Activated gamma-delta T cell (primary cell): ENCODE data around the gene GTF2E1.

Experiments
- DNase-seq: peaks from one replicate; lab custom pipeline; 2025; lab: John Stamatoyannopoulos, UW

The GTF2E1 gene

GRCh38 chr3:120798346-120798745, 55.8 kb downstream of the GTF2E1 start:
- DNase-seq, result no peak

GRCh38 chr3:120800625-120801024, 58.1 kb downstream of the GTF2E1 start:
- no peak for DNase-seq

- no peak for DNase-seq
These were observed 58.9 kb downstream of the GTF2E1 start for GRCh38 chr3:120801484-120801883.

- DNase-seq, result no peak
These were observed 60.4 kb downstream of the GTF2E1 start for GRCh38 chr3:120802916-120803315.

GRCh38 chr3:120816728-120817127, 74.2 kb downstream of the GTF2E1 start:
- no peak for DNase-seq

- no peak for DNase-seq
These were observed 78.2 kb downstream of the GTF2E1 start for GRCh38 chr3:120820748-120821147.

GRCh38 chr3:120821426-120821825, 78.9 kb downstream of the GTF2E1 start:
- DNase-seq, result no peak

- no peak for DNase-seq
These were observed 80.6 kb downstream of the GTF2E1 start for GRCh38 chr3:120823156-120823555.

GRCh38 chr3:120824613-120825012, 82.1 kb downstream of the GTF2E1 start:
- DNase-seq, result no peak

- no peak for DNase-seq
These were observed 86.3 kb downstream of the GTF2E1 start for GRCh38 chr3:120828796-120829195.

GRCh38 chr3:120831066-120831465, 88.5 kb downstream of the GTF2E1 start:
- DNase-seq, result no peak
